ENCODE data around the gene UROD. TPM values are rescaled to one million over a fixed set of nuclear protein-coding genes. Genes with fewer than 3 reads are reported as not detected.
"Not testable (repeated sequence)": the region's sequence is repeated elsewhere in the genome, so short reads cannot be mapped to it uniquely, and the experiment has no call there.

Gene UROD
- total RNA-seq, 1 donor, result 136 TPM

DNA sequence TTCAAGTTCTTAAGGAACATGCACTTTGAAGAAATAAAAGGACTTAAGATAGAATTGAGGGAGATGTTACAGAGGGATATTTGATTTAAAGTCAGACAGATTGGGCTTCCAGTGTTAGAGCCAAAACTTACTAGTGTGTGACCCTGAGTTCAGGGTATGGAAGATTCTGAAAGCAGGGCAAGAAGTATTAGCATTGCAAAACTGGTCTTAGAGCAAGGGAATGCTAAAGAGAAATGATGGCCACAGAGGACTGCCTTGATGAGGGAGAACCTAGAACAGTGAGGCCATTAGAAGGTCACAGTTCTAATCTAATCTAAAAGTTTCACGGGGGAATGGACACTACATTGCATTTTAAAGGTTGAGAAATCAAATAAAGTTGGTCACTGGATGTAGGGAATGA, 45.5 kb downstream of the UROD start:
- H3K4me3 ChIP-seq (ENCODE audit: low read depth, low read length), result no peak overlapping the region
- TF ChIP-seq, protein P1, sequence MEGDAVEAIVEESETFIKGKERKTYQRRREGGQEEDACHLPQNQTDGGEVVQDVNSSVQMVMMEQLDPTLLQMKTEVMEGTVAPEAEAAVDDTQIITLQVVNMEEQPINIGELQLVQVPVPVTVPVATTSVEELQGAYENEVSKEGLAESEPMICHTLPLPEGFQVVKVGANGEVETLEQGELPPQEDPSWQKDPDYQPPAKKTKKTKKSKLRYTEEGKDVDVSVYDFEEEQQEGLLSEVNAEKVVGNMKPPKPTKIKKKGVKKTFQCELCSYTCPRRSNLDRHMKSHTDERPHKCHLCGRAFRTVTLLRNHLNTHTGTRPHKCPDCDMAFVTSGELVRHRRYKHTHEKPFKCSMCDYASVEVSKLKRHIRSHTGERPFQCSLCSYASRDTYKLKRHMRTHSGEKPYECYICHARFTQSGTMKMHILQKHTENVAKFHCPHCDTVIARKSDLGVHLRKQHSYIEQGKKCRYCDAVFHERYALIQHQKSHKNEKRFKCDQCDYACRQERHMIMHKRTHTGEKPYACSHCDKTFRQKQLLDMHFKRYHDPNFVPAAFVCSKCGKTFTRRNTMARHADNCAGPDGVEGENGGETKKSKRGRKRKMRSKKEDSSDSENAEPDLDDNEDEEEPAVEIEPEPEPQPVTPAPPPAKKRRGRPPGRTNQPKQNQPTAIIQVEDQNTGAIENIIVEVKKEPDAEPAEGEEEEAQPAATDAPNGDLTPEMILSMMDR (IDR thresholded peaks at IDR 0.05; ENCODE audit: insufficient read depth, low read depth, low read length), result no peak
- DNase-seq (ENCODE audit: low read depth), result no peak

GRCh38 chr1:45059829-45060228, 47.8 kb downstream of the UROD start:
- no peak for DNase-seq (ENCODE audit: low read depth)
- H3K4me3 ChIP-seq (ENCODE audit: low read depth, low read length), result no peak overlapping the region
- TF ChIP-seq, protein P1 (IDR thresholded peaks at IDR 0.05; ENCODE audit: insufficient read depth, low read depth, low read length), result no peak

- DNase-seq (ENCODE audit: low read depth); H3K4me3 ChIP-seq (ENCODE audit: low read depth, low read length): not testable (repeated sequence)
Measured at GRCh38 chr1:45062463-45062862, 50.4 kb downstream of the UROD start.

DNA sequence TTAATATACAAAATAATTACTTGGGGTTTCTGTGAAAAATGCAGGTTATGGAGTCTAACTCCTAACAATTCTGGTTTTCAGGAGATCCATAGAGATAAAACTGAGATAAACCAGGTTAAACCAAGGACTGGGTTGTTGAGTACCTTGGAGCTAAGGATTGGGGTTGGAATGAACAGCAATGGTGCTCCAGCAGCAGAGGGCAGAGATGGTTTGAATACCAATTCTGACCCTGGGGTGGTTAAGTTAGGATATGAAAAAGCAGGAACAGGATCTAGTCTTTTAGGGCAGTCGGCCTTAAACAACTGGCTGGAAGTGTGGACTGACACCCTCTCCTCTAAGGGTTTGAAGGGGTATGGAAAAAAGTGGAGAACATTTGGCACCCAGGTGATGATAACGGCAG, 53.0 kb downstream of the UROD start:
- DNase-seq (ENCODE audit: low read depth), result no peak
- TF ChIP-seq, protein P1 (IDR thresholded peaks at IDR 0.05; ENCODE audit: insufficient read depth, low read depth, low read length), result no peak
- H3K4me3 ChIP-seq (ENCODE audit: low read depth, low read length), result no peak overlapping the region

Other genes starting within 250 kb of the UROD start
- 1,148 and 1,233 TPM in 2 replicates for gene RPS8, start 236.7 kb upstream of the UROD start, total RNA-seq
- gene BEST4, start 224.1 kb upstream of the UROD start, total RNA-seq, result not detected in 2 replicates
- gene PLK3, start 211.9 kb upstream of the UROD start, total RNA-seq, result 44.0 and 44.5 TPM in 2 replicates
- gene DYNLT4, start 204.9 kb upstream of the UROD start, total RNA-seq, result under 0.01 TPM in 1 of 2 replicates, not detected in the other
- 11.6 and 13.0 TPM in 2 replicates for gene BTBD19, start 203.7 kb upstream of the UROD start, total RNA-seq
- under 0.01 and 0.32 TPM in 2 replicates for gene PTCH2, start 169.0 kb upstream of the UROD start, total RNA-seq
- 36.7 and 45.3 TPM in 2 replicates for gene EIF2B3, start 25.7 kb upstream of the UROD start, total RNA-seq
- 20.3 and 25.1 TPM in 2 replicates for gene HECTD3, start 930 bp upstream of the UROD start, total RNA-seq
- gene ZSWIM5, start 194.4 kb downstream of the UROD start, total RNA-seq, result 0.43 and 2.3 TPM in 2 replicates

Measured in fibroblast of villous mesenchyme (primary cell).